ENCODE measurements around the gene GSTCD.

GSTCD gene

DNA sequence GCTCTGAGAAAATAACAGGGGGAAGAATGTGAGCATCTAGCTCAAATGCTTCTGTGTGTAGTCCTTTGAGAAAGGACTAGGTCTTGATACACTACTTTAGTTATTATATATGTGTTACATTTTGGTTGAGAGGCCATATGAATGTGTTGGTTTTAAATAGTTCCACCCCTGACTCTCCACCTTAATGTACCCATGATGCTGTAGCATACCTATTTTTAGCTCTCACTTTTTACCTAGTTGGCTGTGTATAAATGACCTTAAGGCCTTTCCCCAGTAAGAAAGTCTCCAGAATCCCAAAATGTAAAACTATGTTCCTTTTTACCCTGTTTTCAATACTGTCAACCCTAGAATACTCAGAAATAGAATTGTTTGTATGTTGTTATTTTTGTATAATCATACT, 166.6 kb downstream of the GSTCD start:
- no peak for DNase-seq (ENCODE audit: low read depth in 3 of 3, low spot score in 1 of 3)

DNA sequence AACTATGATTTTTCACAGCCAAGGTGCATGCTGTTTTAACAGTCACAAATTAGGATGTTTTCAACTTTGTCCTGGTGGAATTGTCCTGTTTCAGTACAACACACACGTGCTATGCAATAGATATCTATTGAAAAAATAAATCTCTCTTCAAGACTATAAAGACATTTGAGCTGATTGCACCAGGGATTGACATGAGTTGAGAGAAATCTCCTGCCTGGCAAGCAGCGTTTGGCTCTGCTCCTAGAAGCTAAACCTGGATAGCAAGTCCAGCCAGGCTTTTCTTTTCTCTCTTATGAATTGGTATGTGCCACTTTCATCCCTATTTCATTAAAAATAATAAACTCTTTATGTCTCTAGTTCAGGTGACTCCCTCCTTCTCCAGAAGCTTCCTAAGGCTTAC, 170.1 kb downstream of the GSTCD start:
- no peak for DNase-seq (ENCODE audit: low read depth in 3 of 3, low spot score in 1 of 3)

DNA sequence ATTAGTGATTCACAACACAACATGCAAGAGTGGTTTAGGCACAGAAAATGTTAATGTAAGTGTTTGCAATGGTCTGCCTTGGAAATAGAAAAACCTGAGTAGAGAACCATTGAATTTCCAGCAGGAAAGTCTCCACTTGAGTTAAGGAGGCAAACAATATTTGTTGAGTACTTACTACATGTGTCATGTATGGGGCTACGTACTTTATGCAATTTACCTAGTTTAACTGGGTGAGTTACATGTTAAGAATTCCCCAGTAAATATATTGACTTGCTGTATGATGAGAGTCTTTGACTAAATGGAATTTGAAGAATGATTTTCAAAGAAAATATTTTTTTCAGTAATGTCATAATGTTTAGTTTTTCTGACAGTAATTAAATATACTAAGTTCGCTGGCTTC, 178.9 kb downstream of the GSTCD start:
- DNase-seq (ENCODE audit: low read depth in 3 of 3, low spot score in 1 of 3): no peak

DNA sequence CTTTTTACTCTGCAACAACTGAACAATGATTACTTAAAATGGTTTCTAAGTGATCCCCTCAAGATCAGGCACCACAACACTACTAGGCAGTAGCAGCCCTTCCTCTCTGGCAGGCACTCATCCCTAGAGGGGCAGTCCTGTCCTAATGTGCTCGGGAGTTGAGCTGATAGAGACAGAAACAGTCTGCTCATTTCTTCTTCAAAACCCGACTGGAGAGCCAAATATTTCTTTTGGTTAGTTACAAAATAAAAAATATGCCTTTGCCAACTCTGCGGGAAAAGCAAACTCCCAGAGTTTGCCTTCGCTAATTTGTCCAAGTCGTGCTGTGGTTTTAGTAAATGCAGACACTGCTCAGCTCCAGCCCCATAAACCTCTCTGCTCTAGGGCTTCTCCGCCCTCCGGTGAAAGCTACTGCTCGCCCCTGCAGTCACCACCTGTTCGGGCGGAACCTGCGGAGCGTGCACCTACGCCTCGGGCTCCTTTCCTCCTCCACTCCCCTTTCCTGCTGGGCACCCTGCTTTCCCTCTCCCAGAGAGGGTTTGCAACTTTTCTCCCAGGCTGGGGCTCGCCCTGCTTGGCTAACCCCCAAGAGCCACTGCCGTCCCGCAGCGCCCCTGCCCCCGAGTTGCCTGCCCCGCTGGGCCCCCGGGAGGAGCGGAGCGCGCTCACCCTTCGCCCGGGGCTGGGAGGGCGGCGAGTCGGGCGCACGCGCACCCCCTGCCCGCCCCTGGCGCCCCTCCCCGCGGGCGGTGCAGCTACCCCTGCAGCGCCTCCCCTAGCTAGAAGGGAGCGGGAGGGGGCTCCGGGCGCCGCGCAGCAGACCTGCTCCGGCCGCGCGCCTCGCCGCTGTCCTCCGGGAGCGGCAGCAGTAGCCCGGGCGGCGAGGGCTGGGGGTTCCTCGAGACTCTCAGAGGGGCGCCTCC, 186.3 kb downstream of the GSTCD start, which contains the start of gene NPNT:
TSS of gene NPNT (plus strand) at position 812 of the 923 bp plus-strand sequence. CDS start 182 bp downstream, outside the sequence.
- DNase-seq (ENCODE audit: low read depth in 3 of 3, low spot score in 1 of 3): no peak

DNA sequence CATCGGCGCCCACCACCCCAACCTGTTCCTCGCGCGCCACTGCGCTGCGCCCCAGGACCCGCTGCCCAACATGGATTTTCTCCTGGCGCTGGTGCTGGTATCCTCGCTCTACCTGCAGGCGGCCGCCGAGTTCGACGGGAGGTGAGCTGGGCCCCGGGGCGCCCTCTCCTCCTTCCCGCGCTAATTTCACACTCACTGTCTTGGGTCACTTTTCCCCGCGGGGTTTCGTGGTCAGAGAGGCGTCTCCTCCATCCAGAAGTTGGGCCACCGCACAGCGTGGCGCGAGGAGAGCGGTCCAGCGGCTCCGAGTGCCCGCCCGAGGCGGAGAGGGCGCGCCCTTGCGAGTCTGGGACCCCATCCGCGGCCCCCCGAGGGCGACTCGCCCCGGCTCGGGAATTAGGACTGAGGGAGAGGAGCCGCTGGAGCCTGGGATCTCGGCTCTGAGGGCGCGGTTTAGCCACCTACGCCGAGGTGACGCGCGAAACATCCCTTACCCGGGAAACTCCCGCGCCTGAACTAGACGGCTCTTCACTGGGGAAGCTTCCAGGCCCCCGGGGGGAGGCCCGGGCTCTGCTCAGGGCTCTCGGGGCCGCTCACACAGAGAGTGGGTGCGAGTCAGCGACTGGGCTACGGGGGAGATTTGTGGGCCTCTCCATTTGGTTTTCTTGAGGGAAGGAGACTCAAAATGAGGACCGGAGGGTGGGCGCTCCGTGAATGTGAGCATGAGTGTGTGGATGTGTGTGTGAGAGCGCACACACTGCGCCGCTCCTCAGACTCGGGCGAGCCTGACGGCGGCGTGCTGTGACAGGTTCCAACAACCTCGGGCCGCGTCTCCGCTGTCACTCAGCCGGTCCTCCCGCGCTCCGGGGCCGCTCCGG, 187.2 kb downstream of the GSTCD start:
- no peak for DNase-seq (ENCODE audit: low read depth in 3 of 3, low spot score in 1 of 3)

DNA sequence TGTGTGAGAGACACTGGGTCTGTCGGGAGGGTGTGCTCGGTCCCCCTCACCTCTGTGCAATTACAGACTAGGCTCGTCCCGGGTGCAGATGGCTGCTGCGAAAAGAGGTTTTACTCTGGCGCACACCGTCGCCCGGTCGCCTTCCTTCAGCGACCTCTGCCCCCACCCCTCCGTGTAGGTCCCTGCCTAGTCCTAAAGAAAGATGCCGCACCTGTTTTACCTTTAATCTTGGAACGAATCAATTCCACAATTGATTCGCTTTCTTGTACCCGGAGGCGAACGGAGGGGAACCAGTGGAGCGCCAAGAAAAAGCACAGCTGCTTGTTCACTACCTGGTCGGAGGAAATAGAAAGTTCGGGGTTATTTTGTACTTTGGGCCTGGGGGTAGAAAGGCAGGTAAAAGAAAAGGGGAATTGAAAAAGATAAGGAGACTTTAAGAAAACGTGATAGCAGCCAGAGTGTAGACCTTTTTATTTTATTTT, 187.9 kb downstream of the GSTCD start:
- no peak for DNase-seq (ENCODE audit: low read depth in 3 of 3, low spot score in 1 of 3)

All from stimulated activated CD4-positive, alpha-beta T cell treated with anti-CD3 and anti-CD28 coated beads, TNF-alpha, amount 100 ng/mL, for 1 hour (primary cell).